Measurements from ENCODE around the gene NFE2L1. TPM values are rescaled to one million over a fixed set of nuclear protein-coding genes. Genes with fewer than 3 reads are reported as not detected.

NFE2L1 gene, protein sequence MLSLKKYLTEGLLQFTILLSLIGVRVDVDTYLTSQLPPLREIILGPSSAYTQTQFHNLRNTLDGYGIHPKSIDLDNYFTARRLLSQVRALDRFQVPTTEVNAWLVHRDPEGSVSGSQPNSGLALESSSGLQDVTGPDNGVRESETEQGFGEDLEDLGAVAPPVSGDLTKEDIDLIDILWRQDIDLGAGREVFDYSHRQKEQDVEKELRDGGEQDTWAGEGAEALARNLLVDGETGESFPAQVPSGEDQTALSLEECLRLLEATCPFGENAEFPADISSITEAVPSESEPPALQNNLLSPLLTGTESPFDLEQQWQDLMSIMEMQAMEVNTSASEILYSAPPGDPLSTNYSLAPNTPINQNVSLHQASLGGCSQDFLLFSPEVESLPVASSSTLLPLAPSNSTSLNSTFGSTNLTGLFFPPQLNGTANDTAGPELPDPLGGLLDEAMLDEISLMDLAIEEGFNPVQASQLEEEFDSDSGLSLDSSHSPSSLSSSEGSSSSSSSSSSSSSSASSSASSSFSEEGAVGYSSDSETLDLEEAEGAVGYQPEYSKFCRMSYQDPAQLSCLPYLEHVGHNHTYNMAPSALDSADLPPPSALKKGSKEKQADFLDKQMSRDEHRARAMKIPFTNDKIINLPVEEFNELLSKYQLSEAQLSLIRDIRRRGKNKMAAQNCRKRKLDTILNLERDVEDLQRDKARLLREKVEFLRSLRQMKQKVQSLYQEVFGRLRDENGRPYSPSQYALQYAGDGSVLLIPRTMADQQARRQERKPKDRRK
- total RNA-seq = 100 to 1,000 TPM; 176 to 405 (median 216) TPM

DNA sequence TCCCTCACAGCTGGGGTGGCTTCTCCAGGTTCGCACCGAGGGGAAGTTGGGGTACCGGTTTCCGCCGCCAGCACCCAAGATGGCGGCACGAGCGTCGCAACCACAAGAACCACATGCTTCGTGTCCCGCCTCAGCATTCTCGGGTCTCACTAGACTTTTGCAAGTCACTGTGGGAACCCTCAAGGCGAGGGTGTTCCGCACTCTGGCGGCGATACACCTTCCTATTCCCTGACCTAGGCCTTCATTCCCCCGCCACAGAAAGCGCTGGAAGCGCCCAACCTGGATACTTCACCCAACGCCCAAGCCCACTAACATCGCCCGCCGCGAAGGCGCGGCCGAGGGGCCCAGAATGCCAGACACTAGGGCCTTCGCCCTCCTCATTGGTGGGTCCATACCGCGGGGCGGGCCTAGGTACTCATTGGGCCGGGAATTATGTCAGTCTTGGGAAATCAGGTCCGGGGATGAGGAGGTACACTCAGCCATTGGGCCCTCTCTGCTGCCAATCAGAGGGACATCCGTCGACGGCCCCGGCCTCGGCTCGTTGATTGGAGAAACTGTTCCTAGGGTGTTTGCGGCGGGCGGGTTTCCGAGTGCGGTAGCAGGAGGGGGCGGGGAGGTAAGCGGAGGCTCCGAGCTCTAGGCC is at the start of gene NFE2L1:
NFE2L1 (plus strand) TSS at position 619 of the 643 bp plus-strand sequence. CDS start 2,760 bp downstream, outside the sequence.
- TF ChIP-seq, protein P1, sequence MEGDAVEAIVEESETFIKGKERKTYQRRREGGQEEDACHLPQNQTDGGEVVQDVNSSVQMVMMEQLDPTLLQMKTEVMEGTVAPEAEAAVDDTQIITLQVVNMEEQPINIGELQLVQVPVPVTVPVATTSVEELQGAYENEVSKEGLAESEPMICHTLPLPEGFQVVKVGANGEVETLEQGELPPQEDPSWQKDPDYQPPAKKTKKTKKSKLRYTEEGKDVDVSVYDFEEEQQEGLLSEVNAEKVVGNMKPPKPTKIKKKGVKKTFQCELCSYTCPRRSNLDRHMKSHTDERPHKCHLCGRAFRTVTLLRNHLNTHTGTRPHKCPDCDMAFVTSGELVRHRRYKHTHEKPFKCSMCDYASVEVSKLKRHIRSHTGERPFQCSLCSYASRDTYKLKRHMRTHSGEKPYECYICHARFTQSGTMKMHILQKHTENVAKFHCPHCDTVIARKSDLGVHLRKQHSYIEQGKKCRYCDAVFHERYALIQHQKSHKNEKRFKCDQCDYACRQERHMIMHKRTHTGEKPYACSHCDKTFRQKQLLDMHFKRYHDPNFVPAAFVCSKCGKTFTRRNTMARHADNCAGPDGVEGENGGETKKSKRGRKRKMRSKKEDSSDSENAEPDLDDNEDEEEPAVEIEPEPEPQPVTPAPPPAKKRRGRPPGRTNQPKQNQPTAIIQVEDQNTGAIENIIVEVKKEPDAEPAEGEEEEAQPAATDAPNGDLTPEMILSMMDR (IDR thresholded peaks at IDR 0.05; ENCODE audit: low read depth) = no peak

DNA sequence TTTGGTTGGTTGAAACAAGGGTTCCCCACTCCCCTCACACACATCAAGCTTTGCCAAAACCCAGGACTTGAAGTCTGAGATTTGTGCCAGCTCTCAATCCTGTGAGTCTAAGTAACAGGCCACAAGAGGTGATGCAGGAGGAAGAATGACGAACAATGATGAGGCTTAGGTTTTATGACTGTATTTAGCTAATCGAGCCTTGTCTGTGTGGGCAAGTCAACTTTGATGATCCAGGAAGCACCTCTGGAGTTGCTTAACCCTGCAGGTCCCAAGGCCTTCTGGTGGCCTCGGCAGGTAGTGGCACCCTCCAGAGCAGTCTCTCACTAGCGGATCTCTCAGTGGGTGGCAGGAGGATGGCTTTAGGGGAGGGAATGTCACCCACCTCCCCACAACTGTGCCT is 48.6 kb upstream of the NFE2L1 start:
- TF ChIP-seq, protein P1 (IDR thresholded peaks at IDR 0.05; ENCODE audit: low read depth) = no peak

DNA sequence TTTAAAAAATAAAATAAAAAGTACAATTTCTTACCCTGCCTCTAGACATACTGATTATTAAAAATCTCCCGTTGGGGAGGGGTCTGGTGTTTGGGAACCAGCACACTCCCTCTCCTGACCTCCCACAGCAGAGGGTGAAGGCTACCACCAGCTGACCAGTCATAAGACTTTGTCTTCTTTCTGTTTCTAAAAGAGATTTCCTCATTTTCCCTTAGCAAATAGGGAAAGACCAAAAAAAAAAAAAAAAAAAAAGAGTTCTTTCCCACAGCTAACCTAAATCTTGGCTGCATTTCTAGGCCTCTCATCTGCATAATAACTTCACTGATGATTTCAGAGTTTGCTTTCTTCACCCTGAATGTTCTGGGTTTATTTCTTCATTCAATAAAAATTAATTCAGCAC is 47.0 kb upstream of the NFE2L1 start:
- TF ChIP-seq, protein P1 (IDR thresholded peaks at IDR 0.05; ENCODE audit: low read depth) = no peak

DNA sequence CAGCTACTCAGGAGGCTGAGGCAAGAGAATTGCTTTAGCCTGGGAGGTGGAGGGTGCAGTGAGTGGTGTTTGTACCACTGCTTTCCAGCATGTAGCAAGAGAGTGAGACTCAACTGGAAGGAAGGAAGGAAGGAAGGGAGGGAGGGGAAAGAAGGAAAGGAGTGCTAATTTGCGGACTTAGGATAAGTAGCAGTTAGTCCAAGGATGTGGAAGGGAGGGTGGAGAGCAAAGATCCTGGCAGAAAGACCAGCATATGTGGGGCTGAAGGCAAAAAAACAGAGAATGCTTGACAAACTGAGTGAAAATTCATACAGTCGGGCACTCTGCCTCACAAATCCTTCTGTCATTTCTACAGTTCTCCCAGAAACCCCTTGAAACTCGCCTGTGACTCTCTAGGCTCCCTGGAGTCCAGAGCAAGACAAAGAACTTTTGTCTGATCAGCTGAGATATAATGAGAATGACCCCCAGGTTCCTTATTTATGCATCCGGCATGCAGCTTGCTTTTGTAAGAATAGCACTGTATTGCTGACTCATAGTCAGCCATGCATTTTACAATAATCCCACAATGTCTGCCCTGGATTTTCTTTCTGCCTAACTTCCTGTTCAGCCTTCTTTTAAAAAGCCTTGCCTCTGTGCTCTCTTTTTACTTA is 45.8 kb upstream of the NFE2L1 start:
- TF ChIP-seq, protein P1 (IDR thresholded peaks at IDR 0.05; ENCODE audit: low read depth) = no peak

DNA sequence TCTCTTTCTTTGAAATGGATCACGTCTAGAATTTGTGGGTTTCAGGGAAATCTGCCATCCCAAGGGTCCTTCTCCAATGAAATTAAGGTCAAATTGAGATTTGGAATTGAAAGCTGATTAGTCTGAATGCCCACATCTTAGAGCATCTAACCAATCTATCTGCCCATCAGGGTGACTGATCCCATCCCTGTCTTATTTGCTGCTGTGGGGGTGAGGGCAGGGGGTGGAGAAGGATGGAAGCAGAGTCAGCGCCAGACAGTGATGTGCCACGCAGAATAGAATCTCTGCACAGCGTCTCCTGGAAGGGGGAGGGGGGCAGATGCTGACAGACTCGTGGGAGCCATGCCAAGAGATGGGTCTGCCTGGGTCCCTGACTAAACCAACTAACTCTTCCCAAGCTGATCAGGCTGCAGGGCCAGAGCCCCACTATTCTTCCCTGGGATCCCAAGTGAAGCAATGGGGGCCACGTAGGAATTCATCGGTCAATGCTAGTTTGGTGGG is 45.2 kb upstream of the NFE2L1 start:
- TF ChIP-seq, protein P1 (IDR thresholded peaks at IDR 0.05; ENCODE audit: low read depth) = no peak

DNA sequence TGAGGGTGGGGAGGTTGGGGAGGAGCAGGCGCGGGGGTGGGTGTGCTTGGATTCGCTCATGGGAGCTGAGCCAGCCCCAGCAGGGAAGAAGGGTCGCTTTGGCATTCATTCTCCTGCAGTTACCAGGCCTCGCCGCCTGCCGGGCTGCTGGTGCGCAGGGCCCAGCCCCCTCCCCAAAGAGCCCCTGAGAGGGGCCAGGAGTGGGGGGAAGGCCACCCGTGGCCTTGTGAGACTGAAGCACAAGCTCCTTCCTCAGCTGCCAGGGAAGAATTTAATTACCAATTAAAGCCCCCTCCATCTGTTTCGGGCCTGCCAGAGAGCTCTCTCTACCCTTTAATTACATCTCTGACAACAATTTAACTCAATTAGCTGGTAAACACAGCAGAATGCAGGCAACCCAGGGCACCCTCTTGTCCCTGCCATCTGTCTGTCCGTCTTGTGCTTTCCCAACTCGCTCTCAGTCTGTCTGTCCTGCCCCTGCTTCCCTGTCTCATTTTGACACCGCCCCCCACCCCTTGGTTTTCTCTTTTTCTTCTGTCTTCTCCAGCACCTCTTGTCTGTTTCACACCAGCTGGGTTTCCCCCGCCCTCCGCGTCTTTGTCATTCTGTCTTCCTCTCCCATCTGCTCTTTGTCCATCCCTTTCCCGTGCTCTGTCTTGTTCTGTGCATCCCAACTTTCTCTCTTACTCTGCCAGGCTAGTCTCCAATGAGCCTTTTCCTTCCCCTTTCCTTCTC is 44.6 kb upstream of the NFE2L1 start:
- TF ChIP-seq, protein P1 (IDR thresholded peaks at IDR 0.05; ENCODE audit: low read depth) = no peak

Measured in subcutaneous adipose tissue (tissue), 4 donors.